Lower lobe of right lung (tissue), 2 donors: ENCODE results near the gene PRXL2C. TPM values are rescaled to one million over a fixed set of nuclear protein-coding genes. Genes with fewer than 3 reads are reported as not detected.

ENCODE experiments used
- ATAC-seq, 2 donors: fragments of 200-7000 bp; cut with Tn5 transposase; one replicate each; pipeline ENCODE4 v1.9.1; 2020 to 2022; ENCODE audit warnings: mild to moderate bottlenecking in 2 of 2, moderate library complexity in 2 of 2
- DNase-seq: peaks from one replicate; pipeline ENCODE4 v3.0.0-alpha.2; 2020
- H3K27ac ChIP-seq: fragments of 200-600 bp; one replicate; pipeline ENCODE4 v1.8.0; 2022
- H3K27me3 ChIP-seq: fragments of 200-600 bp; one replicate; pipeline ENCODE4 v1.8.0; 2022; ENCODE audit warnings: low read depth
- H3K36me3 ChIP-seq: fragments of 200-600 bp; one replicate; pipeline ENCODE4 v1.8.0; 2022; ENCODE audit warnings: mild to moderate bottlenecking
- H3K4me1 ChIP-seq: fragments of 200-600 bp; one replicate; pipeline ENCODE4 v1.8.0; 2022
- H3K4me3 ChIP-seq: fragments of 200-600 bp; one replicate; pipeline ENCODE4 v1.8.0; 2022; ENCODE audit warnings: mild to moderate bottlenecking
- H3K9me3 ChIP-seq: fragments of 200-600 bp; one replicate; pipeline ENCODE4 v1.8.0; 2022
- CTCF ChIP-seq: fragments of 200-600 bp; IDR thresholded peaks from one replicate; pipeline ENCODE4 v1.8.0; 2022; ENCODE audit warnings: antibody characterized with exemption, mild to moderate bottlenecking
- intact Hi-C: fragments of 100-400 bp; cut with DNase I; formaldehyde crosslinking; loops from one replicate; pipeline ENCODE4 v1.11.0; 2022
- total RNA-seq: library from RNA; stranded (reverse); fragmentation: NEBNext Ultra II Directional; extraction: Animal tissue kit (Norgen Biotek cat#: 25700); gene quantifications from one replicate; pipeline ENCODE4 v1.2.1, GENCODE V29; 2021
- donor health status: DM: no; HTN: yes; CAD: no; lungs with severe emphysema.

The PRXL2C gene
- total RNA-seq, 1 donor from 2014 or later, result 28.0 TPM

- Histone ChIP-seq H3K27ac (no peak overlapping the region), H3K4me3 (no peak overlapping the region), H3K27me3 (peaks cover 7% of the 10 kb centered on the region), H3K36me3 (no peaks in the 10 kb centered on the region), H3K9me3 (no peaks in the 10 kb centered on the region), H3K4me1 (peaks cover 6% of the 10 kb centered on the region)
- no peak for DNase-seq
- no peak for TF ChIP-seq CTCF
- no peak for ATAC-seq
- intact Hi-C loops, result no loop called here
Observed at GRCh38 chr9:96621618-96622017, 33.5 kb downstream of the PRXL2C start.

DNA sequence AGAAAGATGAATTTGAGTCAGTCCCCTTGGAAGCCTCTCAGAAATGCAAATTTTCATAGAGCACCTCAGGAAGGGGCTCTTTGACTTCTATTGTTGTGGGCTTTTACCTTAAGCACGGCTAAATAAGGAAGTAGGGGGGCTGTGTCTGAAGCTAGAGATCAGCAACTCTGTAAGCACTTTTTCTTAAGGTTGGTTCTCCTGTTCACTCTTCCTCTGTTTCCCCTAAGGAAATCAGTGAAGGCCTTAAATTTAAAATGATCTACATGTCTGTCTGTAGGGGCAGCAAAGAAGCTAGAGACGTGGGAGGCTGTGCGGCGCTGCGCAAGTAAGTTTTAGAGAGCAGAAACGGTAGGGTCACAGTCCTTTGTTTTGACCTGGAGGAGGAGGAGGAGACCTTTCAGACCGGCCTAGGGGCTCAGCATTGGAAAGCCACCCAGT lies 34.3 kb downstream of the PRXL2C start:
- intact Hi-C loops, result no loop called here
- no peak overlapping the region for H3K27ac ChIP-seq
- H3K9me3 ChIP-seq, result no peaks in the 10 kb centered on the region
- no peak for DNase-seq
- TF ChIP-seq CTCF, result no peak
- no peak overlapping the region for H3K4me3 ChIP-seq
- no peaks in the 10 kb centered on the region for H3K36me3 ChIP-seq
- peaks cover 6% of the 10 kb centered on the region for H3K4me1 ChIP-seq
- no peak for ATAC-seq
- peaks cover 7% of the 10 kb centered on the region for H3K27me3 ChIP-seq

GRCh38 chr9:96620181-96620514 lies 35.0 kb downstream of the PRXL2C start:
- H3K4me3 ChIP-seq, result peak overlapping the region; percentile 55
- peaks cover 7% of the 10 kb centered on the region for H3K27me3 ChIP-seq
- intact Hi-C loops, result no loop called here
- TF ChIP-seq CTCF, result no peak
- H3K36me3 ChIP-seq, result no peaks in the 10 kb centered on the region
- no peaks in the 10 kb centered on the region for H3K9me3 ChIP-seq
- DNase-seq (no peak), ATAC-seq (no peak)
- H3K4me1 ChIP-seq, result peaks cover 6% of the 10 kb centered on the region
- no peak overlapping the region for H3K27ac ChIP-seq

DNA sequence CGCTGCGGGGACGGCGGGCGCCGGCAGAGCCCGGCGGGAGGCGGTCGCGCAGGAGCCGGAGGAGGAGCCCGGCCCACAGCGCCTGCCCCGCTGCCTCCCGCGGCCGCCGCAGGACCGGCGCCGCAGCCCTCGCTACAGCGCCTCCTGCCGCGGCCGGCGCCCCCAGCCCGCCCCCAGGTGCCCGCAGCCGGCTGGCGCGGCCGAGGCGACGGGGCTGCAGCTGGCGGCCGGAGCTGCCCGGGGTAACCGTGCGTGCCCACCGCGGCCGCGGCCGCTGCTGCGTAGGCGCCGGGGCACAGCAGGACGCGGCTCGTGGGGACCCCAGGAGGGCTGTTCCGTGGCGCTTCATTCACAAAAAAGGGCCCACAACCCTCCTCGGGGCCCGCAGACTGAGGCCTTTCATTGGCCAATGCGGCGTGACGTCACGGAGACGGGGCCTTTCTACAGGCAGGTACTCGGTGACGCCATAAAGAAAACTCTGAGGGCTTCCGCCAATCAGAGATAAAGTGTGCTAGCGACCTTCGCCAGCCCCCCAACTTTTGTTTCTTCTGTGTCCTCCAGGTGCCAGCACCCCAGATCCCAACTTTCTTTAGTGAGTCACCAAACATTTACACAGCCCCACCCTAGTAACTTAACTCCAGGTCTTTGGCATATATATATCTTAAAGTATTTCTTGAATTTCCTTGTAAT lies 35.5 kb downstream of the PRXL2C start, which contains the start of gene CDC14B:
Gene CDC14B, minus strand, starts transcription at position 353 of the 690 bp plus-strand sequence. CDS start 465 bp downstream, outside the sequence.
- Histone ChIP-seq H3K27ac (peak within 1 kb of the TSS; percentile 69), H3K4me3 (peak within 1 kb of the TSS; percentile 64), H3K4me1 (peaks cover 6% of the 10 kb centered on the region), H3K36me3 (no peaks in the 10 kb centered on the region), H3K27me3 (peaks cover 7% of the 10 kb centered on the region), H3K9me3 (no peaks in the 10 kb centered on the region)
- intact Hi-C loops, result no loop called here
- TF ChIP-seq CTCF, result no peak
- ATAC-seq (peak; percentile 87 to 89), DNase-seq (peak; percentile 95)

- intact Hi-C loops, result no loop called here
- Histone ChIP-seq H3K9me3 (no peaks in the 10 kb centered on the region), H3K4me1 (peaks cover 6% of the 10 kb centered on the region), H3K27me3 (peaks cover 7% of the 10 kb centered on the region), H3K36me3 (no peaks in the 10 kb centered on the region), H3K27ac (peak overlapping the region; percentile 69), H3K4me3 (peak overlapping the region; percentile 64)
- TF ChIP-seq CTCF, result no peak
- no peak for DNase-seq
- ATAC-seq, result peak in 1 of 2 donors; percentile 24
Observed at GRCh38 chr9:96619124-96619465, 36.0 kb downstream of the PRXL2C start.
